Mucosa of rectum (tissue), 2 donors: ENCODE measurements around the gene RTN4RL1.
A peak's percentile ranks its signal among the peaks of the same experiment; 100 is the strongest.

Experiments
- H3K27ac ChIP-seq, 2 donors: one replicate each; pipeline ENCODE4 v1.7.0; 2013; ENCODE audit warnings: inconsistent platforms in 2 of 2, low read depth in 2 of 2, low read length in 2 of 2
- H3K27me3 ChIP-seq, 2 donors: one replicate each; pipeline ENCODE4 v1.7.0; 2013; ENCODE audit warnings: low read length in 2 of 2; ENCODE audit not compliant: control insufficient read depth in 2 of 2, insufficient read depth in 2 of 2
- H3K36me3 ChIP-seq, 2 donors: one replicate each; pipeline ENCODE4 v1.7.0; 2013; ENCODE audit warnings: low read length in 2 of 2; ENCODE audit not compliant: control insufficient read depth in 2 of 2, insufficient read depth in 2 of 2
- H3K4me1 ChIP-seq, 2 donors: one replicate each; pipeline ENCODE4 v1.7.0; 2013; ENCODE audit warnings: low read length in 2 of 2, mild to moderate bottlenecking in 1 of 2; ENCODE audit not compliant: control insufficient read depth in 2 of 2, insufficient read depth in 2 of 2
- H3K4me3 ChIP-seq, 2 donors: one replicate each; pipeline ENCODE4 v1.7.0; 2013; ENCODE audit warnings: low read length in 2 of 2
- H3K9ac ChIP-seq, 2 donors: one replicate each; pipeline ENCODE4 v1.7.0; 2013; ENCODE audit warnings: low read length in 2 of 2, low read depth in 1 of 2, mild to moderate bottlenecking in 1 of 2
- H3K9me3 ChIP-seq, 2 donors: one replicate each; pipeline ENCODE4 v1.7.0; 2013; ENCODE audit warnings: low read length in 2 of 2; ENCODE audit not compliant: control insufficient read depth in 2 of 2
- donor health status: healthy.
- donor health status: Normal muscosa, but diverticular disease.

Gene RTN4RL1

GRCh38 chr17:2002767-2003329, 22.3 kb downstream of the RTN4RL1 start:
- Histone ChIP-seq H3K27me3 (no peaks in the 10 kb centered on the region), H3K9me3 (no peaks in the 10 kb centered on the region), H3K27ac (no peak overlapping the region), H3K9ac (no peak overlapping the region), H3K4me3 (no peak overlapping the region), H3K36me3 (no peaks in the 10 kb centered on the region), H3K4me1 (peaks cover 7 to 10% of the 10 kb centered on the region in 2 donors)

DNA sequence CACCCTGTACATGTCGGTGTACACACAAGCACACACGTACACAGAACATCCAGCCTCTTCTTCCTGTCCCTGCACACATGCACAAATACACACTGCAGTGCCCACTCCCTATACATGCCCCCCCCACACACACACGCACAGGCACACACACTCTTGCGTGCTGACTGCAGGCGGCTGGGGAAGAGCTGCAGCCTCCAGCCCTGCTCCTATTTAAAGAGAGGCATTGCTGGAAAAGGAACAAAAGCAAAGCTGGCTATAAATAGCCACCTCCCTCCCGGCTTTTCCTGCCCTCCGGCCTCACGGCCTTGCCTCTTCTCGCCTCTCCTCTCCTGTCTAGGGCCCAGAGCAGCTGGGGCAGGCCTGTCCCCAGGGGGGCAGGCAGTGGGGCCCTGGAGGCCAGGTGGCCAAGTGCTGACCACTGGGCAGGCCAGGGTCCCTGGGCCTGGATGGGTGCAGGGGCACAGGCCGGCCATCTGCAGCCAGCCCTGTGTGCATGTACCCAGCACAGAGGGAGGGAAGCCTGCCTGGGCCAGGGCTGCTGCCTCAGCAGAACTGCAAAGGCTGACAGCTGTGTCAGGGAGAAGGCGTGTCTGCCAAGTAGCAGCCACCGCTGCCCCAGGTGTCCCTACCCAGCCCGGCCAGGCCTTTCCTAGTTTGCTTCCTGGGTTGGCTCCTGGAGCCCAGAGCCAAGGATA, 25.4 kb downstream of the RTN4RL1 start:
- Histone ChIP-seq H3K4me1 (peaks cover 10 to 15% of the 10 kb centered on the region in 2 donors), H3K27me3 (no peaks in the 10 kb centered on the region), H3K27ac (peak overlapping the region; percentile 62 to 65), H3K4me3 (no peak overlapping the region), H3K36me3 (no peaks in the 10 kb centered on the region), H3K9ac (peak overlapping the region in 1 of 2 donors; percentile 28), H3K9me3 (no peaks in the 10 kb centered on the region)

DNA sequence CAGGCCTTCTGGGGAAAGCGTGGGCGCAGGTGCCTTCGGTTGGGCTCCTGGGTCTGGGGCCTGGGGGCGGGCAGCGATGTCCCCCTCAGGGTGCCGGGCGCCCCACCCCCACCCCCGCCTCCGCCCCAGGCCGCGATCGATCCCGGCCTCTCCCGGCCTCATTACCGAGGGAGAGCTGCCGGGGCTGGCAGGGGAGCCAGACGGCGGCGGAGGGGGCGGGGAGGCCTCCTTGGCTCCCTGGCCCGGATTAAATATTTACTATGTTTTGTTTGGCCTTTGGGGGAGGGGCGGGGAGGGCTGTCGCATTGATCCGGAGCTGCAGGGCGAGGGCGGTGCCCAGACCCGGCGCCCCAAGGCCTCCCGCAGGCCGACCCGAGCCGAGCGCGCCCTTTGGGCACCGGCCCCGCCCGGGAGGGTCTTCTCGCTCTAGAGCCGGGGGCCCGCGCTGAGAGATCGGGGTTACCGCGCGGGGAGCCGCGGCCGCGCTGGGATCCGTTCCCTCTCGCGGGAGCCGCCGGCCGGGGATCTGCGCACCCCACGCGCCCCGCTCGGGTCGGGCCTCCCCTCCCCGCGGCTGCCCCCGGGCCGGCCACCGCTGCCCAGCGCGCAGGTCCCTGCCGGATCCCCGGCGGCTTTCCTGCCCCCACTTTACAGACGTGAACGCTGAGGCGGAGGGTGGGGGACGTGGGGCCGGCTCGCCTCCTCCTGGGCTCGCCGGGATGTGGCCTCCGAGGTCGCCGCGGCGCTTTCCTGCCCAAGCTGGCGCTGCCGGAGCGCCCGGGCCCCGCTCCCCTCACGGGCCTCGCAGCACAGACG, 27.0 kb downstream of the RTN4RL1 start:
- H3K36me3 ChIP-seq: no peaks in the 10 kb centered on the region
- peak overlapping the region in 1 of 2 donors; percentile 37 for H3K4me3 ChIP-seq
- no peak overlapping the region for H3K27ac ChIP-seq
- H3K9me3 ChIP-seq: no peaks in the 10 kb centered on the region
- H3K9ac ChIP-seq: peak overlapping the region in 1 of 2 donors; percentile 58
- no peaks in the 10 kb centered on the region for H3K27me3 ChIP-seq
- peaks cover 10 to 15% of the 10 kb centered on the region in 2 donors for H3K4me1 ChIP-seq

- Histone ChIP-seq H3K4me1 (peaks cover 10 to 15% of the 10 kb centered on the region in 2 donors), H3K4me3 (no peak overlapping the region), H3K36me3 (no peaks in the 10 kb centered on the region), H3K9ac (no peak overlapping the region), H3K9me3 (no peaks in the 10 kb centered on the region), H3K27me3 (no peaks in the 10 kb centered on the region), H3K27ac (no peak overlapping the region)
These were observed 27.7 kb downstream of the RTN4RL1 start for GRCh38 chr17:1997289-1997926.

DNA sequence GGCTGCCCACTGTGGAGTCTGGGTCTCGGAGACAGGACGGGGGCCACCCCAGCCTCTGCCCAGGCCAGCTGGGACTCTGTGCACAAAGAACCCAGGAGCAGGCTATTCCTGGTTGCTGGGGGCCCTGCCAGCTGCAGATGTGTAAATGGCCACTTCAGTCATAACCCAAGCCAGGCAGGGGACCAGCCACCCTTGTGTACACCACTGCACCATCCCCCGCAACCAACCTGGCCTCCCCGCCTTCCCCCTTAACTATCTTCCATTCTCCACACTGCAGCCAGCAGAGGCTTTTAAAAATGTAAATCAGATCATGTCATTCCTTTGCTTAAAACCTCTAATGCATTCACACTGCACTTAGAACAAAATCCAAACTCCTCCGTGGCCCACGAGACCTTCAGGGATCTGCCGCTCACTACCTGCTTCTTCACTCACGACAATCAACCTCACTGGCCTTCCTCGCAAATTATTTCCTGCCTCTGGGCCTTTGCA, 28.3 kb downstream of the RTN4RL1 start:
- Histone ChIP-seq H3K9ac (no peak overlapping the region), H3K9me3 (no peaks in the 10 kb centered on the region), H3K27ac (no peak overlapping the region), H3K4me3 (no peak overlapping the region), H3K36me3 (no peaks in the 10 kb centered on the region), H3K4me1 (peaks cover 10 to 15% of the 10 kb centered on the region in 2 donors), H3K27me3 (no peaks in the 10 kb centered on the region)

- Histone ChIP-seq H3K27ac (no peak overlapping the region), H3K27me3 (no peaks in the 10 kb centered on the region), H3K9me3 (no peaks in the 10 kb centered on the region), H3K9ac (no peak overlapping the region), H3K4me1 (peaks cover 10 to 15% of the 10 kb centered on the region in 2 donors), H3K4me3 (no peak overlapping the region), H3K36me3 (no peaks in the 10 kb centered on the region)
These were observed 29.0 kb downstream of the RTN4RL1 start for GRCh38 chr17:1995907-1996799.

DNA sequence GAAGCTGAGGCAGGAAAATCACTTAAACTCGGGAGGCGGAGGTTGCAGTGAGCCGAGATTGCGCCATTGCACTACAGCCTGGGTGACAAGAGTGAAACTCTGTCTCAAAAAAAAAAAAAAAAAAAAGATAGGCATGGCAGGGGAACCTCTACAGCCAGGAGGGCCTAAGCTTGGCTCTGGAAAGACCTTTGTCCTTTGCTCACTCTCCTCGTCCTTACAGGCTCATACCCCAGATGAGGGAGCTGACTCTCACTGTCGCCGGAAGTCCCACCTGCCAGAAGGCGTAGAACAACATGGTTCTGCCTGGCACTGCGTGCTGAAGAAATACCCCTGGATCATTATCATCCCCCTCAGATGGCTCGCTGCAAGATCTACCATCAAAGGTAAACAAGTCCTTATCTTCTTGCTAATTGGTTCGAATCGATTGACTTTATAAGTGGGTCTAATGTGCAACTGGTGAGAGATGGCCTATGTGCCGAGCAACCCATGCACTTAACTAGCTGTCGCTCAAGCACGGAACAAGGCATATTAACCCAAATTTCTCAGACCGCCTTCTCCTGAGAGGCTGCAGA, 29.7 kb downstream of the RTN4RL1 start:
- Histone ChIP-seq H3K27ac (no peak overlapping the region), H3K36me3 (no peaks in the 10 kb centered on the region), H3K4me3 (no peak overlapping the region), H3K9ac (no peak overlapping the region), H3K4me1 (peaks cover 10 to 15% of the 10 kb centered on the region in 2 donors), H3K9me3 (no peaks in the 10 kb centered on the region), H3K27me3 (peaks cover 0 to 4% of the 10 kb centered on the region in 2 donors)

DNA sequence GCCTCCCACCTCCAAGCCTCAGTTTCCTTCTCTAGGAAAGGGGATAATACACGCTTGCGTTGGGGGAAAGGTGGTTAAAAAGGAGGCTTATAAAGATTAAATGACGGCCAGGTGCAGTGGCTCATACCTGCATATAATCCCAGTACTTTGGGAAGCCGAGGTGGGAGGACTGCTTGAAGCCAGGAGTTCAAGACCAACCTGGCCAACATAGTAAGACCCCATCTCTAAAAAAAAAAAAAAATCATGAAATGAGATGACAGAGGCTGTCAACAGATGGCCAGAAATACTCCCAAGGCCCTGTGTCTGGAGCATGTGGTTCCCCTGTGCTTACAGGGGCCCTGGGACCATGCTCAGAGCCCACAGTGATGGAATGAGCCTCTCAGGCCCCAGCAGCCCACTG, 30.4 kb downstream of the RTN4RL1 start:
- Histone ChIP-seq H3K27me3 (peaks cover 0 to 4% of the 10 kb centered on the region in 2 donors), H3K9ac (no peak overlapping the region)

GRCh38 chr17:1992541-1992940, 32.6 kb downstream of the RTN4RL1 start:
- Histone ChIP-seq H3K4me1 (peaks cover 2 to 3% of the 10 kb centered on the region in 2 donors), H3K4me3 (no peak overlapping the region), H3K27ac (no peak overlapping the region), H3K27me3 (peaks cover 0 to 4% of the 10 kb centered on the region in 2 donors), H3K36me3 (no peaks in the 10 kb centered on the region), H3K9me3 (no peaks in the 10 kb centered on the region), H3K9ac (no peak overlapping the region)

More for the DNA sequence above, 30.4 kb downstream of the RTN4RL1 start:
- Histone ChIP-seq H3K4me1 (peaks cover 8 to 10% of the 10 kb centered on the region in 2 donors), H3K9me3 (no peaks in the 10 kb centered on the region), H3K4me3 (no peak overlapping the region), H3K27ac (no peak overlapping the region), H3K36me3 (no peaks in the 10 kb centered on the region)
